Measurements from ENCODE around the gene STX11. TPM values are rescaled to one million over a fixed set of nuclear protein-coding genes. Genes with fewer than 3 reads are reported as not detected.
"Not testable (repeated sequence)": the region's sequence is repeated elsewhere in the genome, so short reads cannot be mapped to it uniquely, and the experiment has no call there.

STX11 gene
- total RNA-seq, 4 donors from 2014 or later = 1.6 to 11.6 (median 2.4) TPM

DNA sequence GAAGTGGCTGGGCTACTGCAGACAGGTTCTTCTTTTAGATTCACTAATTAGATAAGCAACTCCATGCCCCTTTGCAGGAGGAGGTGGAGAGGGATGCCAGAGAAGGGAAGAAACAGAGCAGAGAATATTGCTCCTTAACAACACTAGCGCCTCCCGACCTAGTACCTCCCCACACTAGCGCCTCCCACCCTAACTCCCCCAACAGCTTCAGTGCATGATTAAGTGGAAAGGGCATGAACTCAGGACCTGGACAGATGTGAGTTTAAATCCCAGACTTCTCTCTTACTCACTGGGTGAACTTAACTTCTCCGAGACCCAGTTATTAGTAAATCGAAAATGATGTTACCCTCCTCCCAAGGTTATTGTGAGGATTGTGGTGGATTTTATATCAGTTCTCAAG lies 25.7 kb downstream of the STX11 start:
- TF ChIP-seq, protein P1, sequence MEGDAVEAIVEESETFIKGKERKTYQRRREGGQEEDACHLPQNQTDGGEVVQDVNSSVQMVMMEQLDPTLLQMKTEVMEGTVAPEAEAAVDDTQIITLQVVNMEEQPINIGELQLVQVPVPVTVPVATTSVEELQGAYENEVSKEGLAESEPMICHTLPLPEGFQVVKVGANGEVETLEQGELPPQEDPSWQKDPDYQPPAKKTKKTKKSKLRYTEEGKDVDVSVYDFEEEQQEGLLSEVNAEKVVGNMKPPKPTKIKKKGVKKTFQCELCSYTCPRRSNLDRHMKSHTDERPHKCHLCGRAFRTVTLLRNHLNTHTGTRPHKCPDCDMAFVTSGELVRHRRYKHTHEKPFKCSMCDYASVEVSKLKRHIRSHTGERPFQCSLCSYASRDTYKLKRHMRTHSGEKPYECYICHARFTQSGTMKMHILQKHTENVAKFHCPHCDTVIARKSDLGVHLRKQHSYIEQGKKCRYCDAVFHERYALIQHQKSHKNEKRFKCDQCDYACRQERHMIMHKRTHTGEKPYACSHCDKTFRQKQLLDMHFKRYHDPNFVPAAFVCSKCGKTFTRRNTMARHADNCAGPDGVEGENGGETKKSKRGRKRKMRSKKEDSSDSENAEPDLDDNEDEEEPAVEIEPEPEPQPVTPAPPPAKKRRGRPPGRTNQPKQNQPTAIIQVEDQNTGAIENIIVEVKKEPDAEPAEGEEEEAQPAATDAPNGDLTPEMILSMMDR (IDR thresholded peaks at IDR 0.05) = no peak
- TF ChIP-seq POLR2A (IDR thresholded peaks at IDR 0.05) = no peak

DNA sequence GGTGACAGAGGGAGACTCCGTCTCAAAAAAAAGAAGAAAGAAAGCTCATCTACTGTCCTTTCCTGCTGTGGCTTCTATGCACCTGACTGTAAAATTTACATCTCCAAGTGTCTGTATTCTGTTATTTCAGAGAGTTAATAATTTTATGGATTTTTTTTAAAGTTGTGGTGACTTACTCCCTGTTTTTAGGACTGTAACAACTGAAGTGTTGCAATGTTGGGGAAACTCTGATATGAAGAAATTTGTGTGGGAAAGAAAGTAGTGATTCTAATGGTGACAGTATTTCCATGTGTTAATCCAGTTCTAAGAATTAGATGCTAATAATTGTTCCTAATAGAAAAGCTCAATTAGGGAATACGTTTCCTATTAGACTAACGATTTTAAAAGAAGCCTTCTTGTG lies 27.4 kb downstream of the STX11 start:
- TF ChIP-seq, protein P1 (IDR thresholded peaks at IDR 0.05) = no peak
- TF ChIP-seq POLR2A (IDR thresholded peaks at IDR 0.05) = no peak
- no peaks in the 10 kb centered on the region for H3K4me1 ChIP-seq
- H3K27me3 ChIP-seq = no peaks in the 10 kb centered on the region
- no peak for DNase-seq
- H3K36me3 ChIP-seq = no peaks in the 10 kb centered on the region
- no peak overlapping the region for H3K27ac ChIP-seq
- no peak overlapping the region for H3K4me3 ChIP-seq
- no peaks in the 10 kb centered on the region for H3K9me3 ChIP-seq

More for the DNA sequence above, 25.7 kb downstream of the STX11 start:
- no peak for DNase-seq
- Histone ChIP-seq H3K4me1 (no peaks in the 10 kb centered on the region), H3K9me3 (no peaks in the 10 kb centered on the region), H3K4me3 (no peak overlapping the region), H3K27me3 (no peaks in the 10 kb centered on the region), H3K36me3 (no peaks in the 10 kb centered on the region), H3K27ac (no peak overlapping the region)

DNA sequence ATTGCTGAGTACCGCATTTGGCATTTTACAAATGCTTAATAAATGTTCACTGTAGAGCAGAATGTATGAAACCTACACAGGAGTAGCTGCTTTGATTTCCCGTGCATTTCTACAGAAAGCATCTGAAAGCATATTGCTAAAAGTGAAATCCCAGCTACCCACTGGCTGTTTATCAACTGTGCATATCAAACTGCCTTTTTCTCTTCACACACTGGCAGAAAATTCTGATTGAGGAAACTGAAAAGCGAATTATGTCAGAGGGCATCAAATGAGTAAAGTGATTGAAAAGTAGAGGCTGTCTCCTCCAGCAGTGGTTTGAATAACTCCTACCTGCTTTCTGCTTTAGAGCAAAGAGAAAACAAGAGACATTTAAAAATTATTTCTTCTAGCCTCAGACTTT lies 28.0 kb downstream of the STX11 start:
- no peaks in the 10 kb centered on the region for H3K9me3 ChIP-seq
- H3K4me1 ChIP-seq = no peaks in the 10 kb centered on the region
- H3K27me3 ChIP-seq = no peaks in the 10 kb centered on the region
- no peak overlapping the region for H3K4me3 ChIP-seq
- no peak for DNase-seq
- H3K27ac ChIP-seq = no peak overlapping the region
- no peak for TF ChIP-seq POLR2A (IDR thresholded peaks at IDR 0.05)
- TF ChIP-seq, protein P1 (IDR thresholded peaks at IDR 0.05) = no peak
- H3K36me3 ChIP-seq = no peaks in the 10 kb centered on the region

DNA sequence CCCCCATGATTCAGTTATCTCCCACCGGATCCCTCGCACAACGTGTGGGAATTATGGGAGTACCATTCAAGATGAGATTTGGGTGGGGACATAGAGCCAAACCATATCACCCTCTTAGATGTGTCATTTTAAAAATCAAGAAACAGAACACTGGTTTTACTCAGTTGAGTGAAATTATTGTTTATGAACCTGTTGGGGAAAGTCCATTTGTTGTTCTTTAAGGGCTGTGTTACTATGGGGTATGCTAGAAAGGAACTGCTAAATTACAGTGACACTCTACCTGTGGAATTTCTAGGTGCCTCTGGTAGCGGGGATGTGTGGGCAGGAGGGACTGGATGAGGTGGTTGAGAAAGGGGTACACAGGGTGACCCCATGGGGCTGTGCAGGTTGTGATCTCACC lies 28.9 kb downstream of the STX11 start:
- DNase-seq = no peak
- Histone ChIP-seq H3K36me3 (no peaks in the 10 kb centered on the region), H3K4me1 (no peaks in the 10 kb centered on the region), H3K4me3 (no peak overlapping the region), H3K9me3 (no peaks in the 10 kb centered on the region), H3K27ac (no peak overlapping the region), H3K27me3 (no peaks in the 10 kb centered on the region)
- TF ChIP-seq POLR2A (IDR thresholded peaks at IDR 0.05) = no peak
- TF ChIP-seq, protein P1 (IDR thresholded peaks at IDR 0.05) = no peak

DNA sequence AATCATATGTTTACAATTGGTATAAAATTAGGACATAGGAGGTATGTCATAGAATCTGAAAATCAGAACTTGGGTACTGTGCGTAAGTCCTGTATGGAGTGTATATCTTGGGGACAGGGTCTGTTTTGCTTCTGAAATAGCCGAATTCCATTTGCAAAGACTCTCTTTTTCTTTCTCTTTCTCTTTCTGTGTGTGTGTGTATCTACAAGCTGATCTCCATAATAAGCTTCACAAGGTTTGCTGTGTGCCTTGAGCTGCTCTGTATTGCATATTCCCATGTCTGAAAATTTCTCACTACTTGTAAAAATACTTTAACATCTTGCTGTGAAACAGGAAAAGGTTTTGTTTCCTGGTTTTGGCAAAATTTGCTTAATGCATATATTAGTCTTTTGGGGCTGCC lies 29.5 kb downstream of the STX11 start:
- no peaks in the 10 kb centered on the region for H3K4me1 ChIP-seq
- no peaks in the 10 kb centered on the region for H3K36me3 ChIP-seq
- H3K9me3 ChIP-seq = no peaks in the 10 kb centered on the region
- no peak overlapping the region for H3K4me3 ChIP-seq
- no peak for DNase-seq
- no peaks in the 10 kb centered on the region for H3K27me3 ChIP-seq
- TF ChIP-seq, protein P1 (IDR thresholded peaks at IDR 0.05) = no peak
- TF ChIP-seq POLR2A (IDR thresholded peaks at IDR 0.05) = no peak
- H3K27ac ChIP-seq = no peak overlapping the region

DNA sequence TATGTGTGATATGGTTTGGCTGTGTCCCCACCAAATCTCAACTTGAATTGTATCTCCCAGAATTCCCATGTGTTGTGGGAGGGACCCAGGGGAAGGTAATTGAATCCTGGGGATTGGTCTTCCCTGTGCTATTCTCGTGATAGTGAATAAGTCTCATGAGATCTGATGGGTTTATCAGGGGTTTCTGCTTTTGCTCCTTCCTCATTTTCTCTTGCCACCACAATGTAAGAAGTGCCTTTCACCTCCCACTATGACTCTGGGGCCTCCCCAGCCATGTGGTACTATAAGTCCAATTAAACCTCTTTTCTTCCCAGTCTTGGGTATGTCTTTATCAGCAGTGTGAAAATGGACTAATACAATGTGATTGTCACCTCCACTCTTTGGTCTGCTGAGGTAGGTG lies 30.0 kb downstream of the STX11 start:
- DNase-seq, H3K27ac ChIP-seq, H3K27me3 ChIP-seq, H3K9me3 ChIP-seq, H3K4me3 ChIP-seq, H3K4me1 ChIP-seq, H3K36me3 ChIP-seq: not testable (repeated sequence)
